ENCODE data around the gene SGMS1.
"Not testable (repeated sequence)": the region's sequence is repeated elsewhere in the genome, so short reads cannot be mapped to it uniquely, and the experiment has no call there.

GRCh38 chr10:50445777-50446176, 178.0 kb downstream of the SGMS1 start:
- not testable (repeated sequence) for TF ChIP-seq POLR2AphosphoS5, CTCF, POLR2A (IDR thresholded peaks at IDR 0.05)

Measured in breast epithelium (tissue), 3 donors.